Ureter (tissue), 1 donor: ENCODE data around the gene CPD. TPM values are rescaled to one million over a fixed set of nuclear protein-coding genes. Genes with fewer than 3 reads are reported as not detected.

Experiments
- DNase-seq: peaks from one replicate; pipeline ENCODE4 v3.0.0-alpha.2; 2020; ENCODE audit warnings: low spot score
- total RNA-seq: library from RNA; stranded (reverse); gene quantifications from one replicate; pipeline ENCODE4 v1.2.4, GENCODE V29; 2023
- donor health status: DM: yes; HTN: yes; CAD: no.

CPD gene
- total RNA-seq, 1 donor from 2014 or later = 61.0 TPM

DNA sequence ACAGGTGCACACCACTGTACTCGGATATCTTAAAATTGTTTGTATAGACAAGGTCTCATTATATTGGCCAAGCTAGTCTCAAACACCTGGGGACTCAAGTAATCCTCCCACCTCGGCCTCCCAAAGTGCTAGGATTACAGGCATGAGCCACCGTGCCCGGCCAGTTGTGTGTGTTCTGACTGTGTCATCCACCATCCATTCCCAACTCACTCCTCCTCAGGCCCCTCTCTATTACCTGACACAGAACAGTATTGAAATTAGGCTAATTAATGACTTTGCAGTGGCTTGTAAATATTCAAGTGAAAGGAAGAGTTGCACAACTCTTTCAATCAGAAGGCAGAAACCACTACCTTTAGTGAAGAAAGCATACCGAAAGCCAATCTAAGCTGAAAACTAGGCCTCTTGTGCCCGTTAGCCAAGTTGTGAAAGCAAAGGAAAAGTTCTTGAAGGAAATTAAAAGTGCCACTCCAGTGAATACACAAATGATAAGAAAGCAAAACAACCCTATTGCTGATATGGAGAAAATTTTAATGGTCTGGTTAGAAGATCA, 127.2 kb downstream of the CPD start:
- DNase-seq = no peak

- DNase-seq = no peak
Observed at GRCh38 chr17:30506481-30506880, 127.8 kb downstream of the CPD start.

GRCh38 chr17:30513346-30513745, 134.6 kb downstream of the CPD start:
- DNase-seq = no peak

DNA sequence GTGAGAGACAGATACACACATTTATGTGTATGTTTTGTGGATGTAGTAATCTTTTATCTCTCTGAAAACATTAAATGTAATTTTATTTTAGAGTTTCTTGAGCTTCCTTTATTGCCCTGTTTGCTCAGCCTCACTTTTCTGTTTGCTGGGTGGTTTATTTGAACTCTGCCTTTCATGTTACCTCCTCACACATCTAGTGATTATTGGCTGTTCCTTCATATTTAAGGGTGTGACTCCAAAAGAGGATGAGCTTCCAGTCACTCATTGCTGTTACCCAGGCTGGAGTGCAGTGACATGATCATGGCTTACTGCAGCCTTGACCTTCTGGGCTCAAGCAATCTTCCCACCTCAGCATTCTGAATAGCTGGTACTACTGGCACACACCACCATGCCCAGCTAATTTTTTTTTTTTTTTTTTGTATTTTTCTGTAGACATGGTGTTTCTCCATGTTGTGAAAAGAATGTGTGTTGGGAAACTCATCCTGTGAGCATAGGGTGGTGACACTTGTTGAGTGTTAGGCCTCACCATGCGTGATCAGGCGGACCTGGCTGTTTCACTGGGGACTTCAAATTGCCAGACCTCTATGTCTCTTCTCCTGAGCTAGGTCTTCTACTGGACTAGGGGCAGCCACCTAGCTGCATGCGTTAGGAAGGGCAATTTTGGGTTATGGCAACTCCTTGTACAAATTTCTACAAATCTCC, 136.3 kb downstream of the CPD start:
- no peak for DNase-seq

- DNase-seq = no peak
Observed at GRCh38 chr17:30517786-30518185, 139.1 kb downstream of the CPD start.

DNA sequence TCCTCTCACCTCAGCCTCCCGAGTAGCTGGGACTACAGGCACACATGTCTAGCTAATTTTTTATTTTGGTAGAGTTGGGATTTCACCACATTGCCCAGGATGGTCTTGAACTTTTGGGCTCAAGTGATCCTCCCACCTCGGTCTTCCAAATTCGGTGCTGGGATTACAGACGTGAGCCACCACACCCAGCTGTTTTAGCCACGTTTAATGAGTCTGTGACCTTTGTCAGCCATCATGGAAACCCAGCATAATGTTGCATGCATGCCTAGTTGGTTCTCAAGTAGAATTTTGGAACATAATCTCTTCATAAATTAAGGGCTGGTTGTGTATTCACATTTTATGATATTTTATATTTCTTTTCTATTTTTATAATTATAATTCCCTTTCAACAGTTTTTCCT, 140.4 kb downstream of the CPD start:
- no peak for DNase-seq

Other genes starting within 250 kb of the CPD start
- 1.3 TPM for gene SLC6A4, start 143.2 kb upstream of the CPD start, total RNA-seq
- gene BLMH, start 87.0 kb upstream of the CPD start, total RNA-seq = 30.7 TPM
- gene TMIGD1, start 44.9 kb upstream of the CPD start, total RNA-seq = not detected
- gene GOSR1, start 98.5 kb downstream of the CPD start, total RNA-seq = 61.0 TPM